A673 (cell line): ENCODE results near the gene ZNF69. TPM values are rescaled to one million over a fixed set of nuclear protein-coding genes. Genes with fewer than 3 reads are reported as not detected.

Source experiments
- BruUV-seq: library from RNA; stranded (reverse); fragments of 400-500 nt; replicated peaks from 2 replicates; lab custom pipeline; 2021; lab: Mats Ljungman, UMichigan
- CTCF ChIA-PET: fragments of 300-600 bp; sonication (Branson Sonifier 250); formaldehyde crosslinking; loops from one replicate; lab custom pipeline; 2022; ENCODE audit warnings: antibody characterized with exemption; lab: Charles Lee
- POLR2A ChIA-PET: fragments of 300-600 bp; sonication (Branson Sonifier 250); formaldehyde crosslinking; loops from one replicate; lab custom pipeline; 2022; ENCODE audit warnings: antibody characterized with exemption; ENCODE audit not compliant: low non-redundant PET; lab: Charles Lee
- DNase-seq: peaks from one replicate; pipeline ENCODE4 v3.0.0-alpha.2; 2015; ENCODE audit warnings: low spot score
- H3K27ac ChIP-seq: fragments of 200-600 bp; sonication (generic); 2 replicates; pipeline ENCODE4 v1.5.1; 2016; ENCODE audit warnings: mixed run types, low read depth, mild to moderate bottlenecking, mixed read lengths, antibody characterized with exemption, low read length; ENCODE audit not compliant: poor library complexity, severe bottlenecking
- H3K27me3 ChIP-seq: fragments of 200-600 bp; sonication (generic); replicated peaks from 2 replicates; pipeline ENCODE4 v1.6.1; 2017; ENCODE audit warnings: mixed run types, low read depth, mild to moderate bottlenecking, mixed read lengths, antibody characterized with exemption, low read length; ENCODE audit not compliant: insufficient read depth, poor library complexity
- H3K36me3 ChIP-seq: fragments of 200-600 bp; sonication (generic); 2 replicates; pipeline ENCODE4 v1.6.1; 2016; ENCODE audit warnings: mixed run types, mild to moderate bottlenecking, mixed read lengths, antibody characterized with exemption, low read length; ENCODE audit not compliant: insufficient read depth, poor library complexity, severe bottlenecking
- H3K4me1 ChIP-seq: fragments of 200-600 bp; sonication (generic); 2 replicates; pipeline ENCODE4 v1.6.1; 2017; ENCODE audit warnings: mixed run types, mild to moderate bottlenecking, mixed read lengths, antibody characterized with exemption, low read length; ENCODE audit not compliant: insufficient read depth, poor library complexity, severe bottlenecking
- H3K4me3 ChIP-seq: fragments of 200-600 bp; sonication (generic); 2 replicates; pipeline ENCODE4 v1.5.1; 2016; ENCODE audit warnings: low read depth, mixed run types, mild to moderate bottlenecking, mixed read lengths, low read length; ENCODE audit not compliant: poor library complexity, severe bottlenecking
- H3K9me3 ChIP-seq: fragments of 200-600 bp; sonication (generic); 2 replicates; pipeline ENCODE4 v1.6.1; 2016; ENCODE audit warnings: mixed run types, low read depth, mild to moderate bottlenecking, mixed read lengths, antibody characterized with exemption, low read length; ENCODE audit not compliant: poor library complexity, severe bottlenecking
- CTCF ChIP-seq: fragments of 300-800, 200-600 bp; sonication (generic); conservative IDR thresholded peaks from 2 replicates; pipeline ENCODE4 v1.5.1; 2017; ENCODE audit warnings: low read depth, mild to moderate bottlenecking, antibody characterized with exemption, low read length, moderate library complexity, mixed read lengths
- EZH2 ChIP-seq: fragments of 200-600 bp; sonication (generic); IDR thresholded peaks from 2 replicates; pipeline ENCODE4 v1.6.1; 2017; ENCODE audit warnings: borderline replicate concordance, low read depth, mild to moderate bottlenecking, mixed read lengths, antibody characterized with exemption, low read length; ENCODE audit not compliant: poor library complexity, severe bottlenecking
- intact Hi-C: fragments of 100-400 bp; cut with micrococcal nuclease; formaldehyde crosslinking; loops from one replicate; pipeline ENCODE4 v1.10.0; 2022; ENCODE audit not compliant: unreplicated experiment
- total RNA-seq: library from RNA; stranded (reverse); gene quantifications from 2 replicates; pipeline ENCODE4 v1.2.3, GENCODE V29; 2021

ZNF69 gene
- total RNA-seq, 1 experiment from 2014 or later = 4.3 TPM

DNA sequence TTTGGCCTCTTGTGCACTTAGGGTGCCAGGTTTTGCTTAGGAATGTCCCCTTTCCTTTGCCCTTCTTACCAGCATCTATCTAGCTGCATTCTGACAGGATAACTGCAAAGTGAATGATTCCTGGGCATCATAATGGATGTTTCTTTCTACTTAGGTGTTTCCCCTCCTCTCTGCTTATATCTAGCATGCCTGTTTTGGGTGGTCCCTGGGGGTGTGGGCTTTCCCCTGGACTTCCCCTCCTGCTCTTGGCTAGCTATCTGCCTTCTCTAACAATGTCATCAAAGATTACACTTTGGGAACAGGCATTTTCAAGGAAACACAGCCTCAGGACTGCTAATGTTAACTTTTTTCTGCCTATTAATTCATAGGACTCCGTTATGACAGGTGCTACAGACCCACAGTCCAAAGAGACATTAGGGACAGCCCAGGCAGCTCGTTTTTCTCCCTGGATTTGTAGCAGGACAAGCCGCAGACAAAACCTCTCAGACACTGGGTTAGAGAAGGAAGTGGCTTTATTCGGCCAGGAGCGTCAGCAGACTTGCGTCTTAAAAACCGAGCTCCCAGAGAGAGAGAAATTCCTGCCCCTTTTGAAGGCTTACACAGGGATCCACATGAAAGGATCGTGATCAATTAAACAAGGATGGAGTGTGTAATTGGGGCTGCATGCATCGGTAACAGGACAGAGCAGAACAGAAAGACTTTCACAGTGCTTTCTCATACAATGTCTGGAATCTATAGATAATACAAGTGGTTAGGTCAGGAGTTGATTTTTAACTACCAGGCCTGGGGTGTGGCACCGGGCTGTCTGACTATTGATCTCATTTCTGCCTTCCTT is 54.6 kb downstream of the ZNF69 start:
- peaks cover 67% of the 10 kb centered on the region for H3K9me3 ChIP-seq
- no peak overlapping the region for H3K4me3 ChIP-seq
- intact Hi-C loops = no loop called here
- H3K36me3 ChIP-seq = peaks cover 18% of the 10 kb centered on the region
- CTCF ChIA-PET = no interaction called here
- BruUV-seq = no TSS peak
- TF ChIP-seq CTCF (no peak), EZH2 (no peak)
- POLR2A ChIA-PET = no interaction called here
- no peaks in the 10 kb centered on the region for H3K4me1 ChIP-seq
- H3K27me3 ChIP-seq = no peaks in the 10 kb centered on the region
- DNase-seq = no peak
- no peak overlapping the region for H3K27ac ChIP-seq

DNA sequence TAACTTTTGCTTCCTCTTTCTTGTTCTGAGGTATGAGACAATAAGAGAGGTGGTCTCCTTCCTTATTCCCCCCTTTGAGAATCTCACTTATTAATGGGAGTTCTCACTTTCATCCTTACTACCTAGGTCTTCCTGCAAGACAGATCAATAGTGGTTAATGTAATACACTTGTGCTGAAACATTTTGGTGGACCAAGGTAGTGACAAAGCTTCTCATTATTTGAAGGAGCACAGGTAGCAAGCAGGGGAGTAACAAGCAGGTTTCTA is 55.2 kb downstream of the ZNF69 start:
- Histone ChIP-seq H3K27ac (no peak overlapping the region), H3K4me1 (no peaks in the 10 kb centered on the region), H3K36me3 (peaks cover 24% of the 10 kb centered on the region), H3K4me3 (no peak overlapping the region), H3K27me3 (no peaks in the 10 kb centered on the region), H3K9me3 (peaks cover 72% of the 10 kb centered on the region)
- BruUV-seq = no TSS peak
- ChIA-PET CTCF (interaction anchor here (0.6 kb wide), 1 partner anchor 915 kb away, joined by 5 read pairs; no protein-coding TSS in a partner anchor), POLR2A (no interaction called here)
- DNase-seq = no peak
- intact Hi-C loops = no loop called here
- no peak for TF ChIP-seq CTCF
- no peak for TF ChIP-seq EZH2

GRCh38 chr19:11944656-11945055 is 57.1 kb downstream of the ZNF69 start:
- TF ChIP-seq EZH2 (no peak), CTCF (no peak)
- Histone ChIP-seq H3K9me3 (peaks cover 87% of the 10 kb centered on the region), H3K4me1 (no peaks in the 10 kb centered on the region), H3K36me3 (peaks cover 43% of the 10 kb centered on the region), H3K27ac (no peak overlapping the region), H3K4me3 (no peak overlapping the region), H3K27me3 (no peaks in the 10 kb centered on the region)
- no TSS peak for BruUV-seq
- ChIA-PET CTCF (no interaction called here), POLR2A (no interaction called here)
- DNase-seq = no peak
- intact Hi-C loops = no loop called here
